HG03378 (cell line): ENCODE data around the gene PARD3B.

Experiments
- ATAC-seq: cut with Tn5 transposase; IDR thresholded peaks from one replicate; pipeline ENCODE4 v1.9.1; 2021; ENCODE audit warnings: mild to moderate bottlenecking, moderate library complexity; ENCODE audit not compliant: unreplicated experiment

The PARD3B gene

DNA sequence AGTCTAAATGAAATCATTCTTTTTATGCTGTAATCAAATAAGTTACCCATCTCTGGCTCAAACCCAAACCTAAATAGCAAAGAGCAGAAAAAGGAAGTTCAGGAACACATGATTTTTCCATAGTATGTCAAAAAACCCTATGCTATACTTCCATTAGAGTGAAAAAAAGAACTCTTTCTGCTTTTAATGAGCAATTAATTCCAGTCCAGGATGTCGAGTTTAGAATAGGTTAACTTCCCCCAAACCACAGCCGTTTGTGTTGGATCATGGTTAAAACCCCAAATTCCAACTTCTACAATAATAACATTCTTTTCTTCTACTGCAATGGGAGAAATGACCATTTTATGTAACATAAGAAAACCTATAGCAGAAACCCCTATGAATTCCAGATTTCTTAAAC, 965.9 kb downstream of the PARD3B start:
- no peak for ATAC-seq

DNA sequence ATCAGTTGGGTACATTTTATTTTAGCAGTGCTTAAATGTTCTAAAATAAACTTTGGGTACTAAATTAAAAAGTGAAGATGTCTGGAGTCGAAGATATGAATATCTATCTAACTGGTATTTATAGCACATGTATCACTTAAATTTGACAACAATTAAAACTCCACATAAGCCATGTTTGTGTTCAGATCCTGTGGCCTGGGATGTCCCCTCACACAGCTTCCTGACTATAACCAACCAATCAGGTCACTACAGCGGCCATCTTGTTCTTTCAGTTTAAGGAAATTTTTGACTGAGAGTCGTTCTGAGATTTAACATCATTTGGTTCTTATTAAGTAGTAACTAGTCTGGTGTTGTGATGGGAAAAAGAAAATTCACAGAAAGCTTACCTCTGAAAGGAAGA, 966.4 kb downstream of the PARD3B start:
- ATAC-seq, result no peak

- no peak for ATAC-seq
Observed at GRCh38 chr2:205520311-205520710, 975.0 kb downstream of the PARD3B start.

DNA sequence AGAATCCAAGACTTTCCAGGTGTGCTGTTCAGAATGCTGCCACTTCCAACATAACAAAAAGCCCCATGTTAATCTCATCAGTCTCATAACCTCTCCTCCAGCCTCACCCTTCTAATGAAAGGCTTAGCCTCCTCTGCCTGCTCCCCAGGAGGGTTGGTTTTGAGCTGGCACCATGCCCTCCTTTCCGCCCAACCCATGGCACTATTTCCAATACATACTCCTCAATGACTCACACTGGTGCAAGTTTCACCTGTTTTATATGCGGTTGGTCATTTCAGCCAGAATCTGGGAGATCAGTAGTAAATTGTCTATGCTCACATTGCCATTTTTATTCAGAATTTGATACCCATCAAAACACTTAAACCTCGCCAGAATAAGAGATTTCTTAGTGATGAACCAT, 979.4 kb downstream of the PARD3B start:
- no peak for ATAC-seq

- ATAC-seq, result no peak
Observed at GRCh38 chr2:205527801-205528200, 982.5 kb downstream of the PARD3B start.

DNA sequence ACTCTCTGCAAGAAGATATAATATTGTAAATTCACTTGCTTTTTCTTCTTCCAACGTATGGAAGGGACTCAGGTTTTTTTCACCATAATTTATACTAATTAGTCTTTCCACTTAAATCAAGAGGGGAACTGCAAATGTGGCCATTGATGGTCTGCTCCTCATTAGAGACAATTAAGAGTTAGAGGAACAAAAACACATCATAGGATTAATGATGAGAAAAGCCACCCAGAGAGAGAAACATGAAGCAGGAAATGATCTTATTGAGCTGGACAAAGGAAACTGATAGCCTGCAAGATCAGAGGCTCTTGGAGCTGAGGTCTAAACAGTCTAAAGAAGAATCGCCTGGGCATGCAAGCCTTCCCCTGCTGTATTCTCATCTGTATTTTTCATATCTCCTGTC, 985.8 kb downstream of the PARD3B start:
- no peak for ATAC-seq

DNA sequence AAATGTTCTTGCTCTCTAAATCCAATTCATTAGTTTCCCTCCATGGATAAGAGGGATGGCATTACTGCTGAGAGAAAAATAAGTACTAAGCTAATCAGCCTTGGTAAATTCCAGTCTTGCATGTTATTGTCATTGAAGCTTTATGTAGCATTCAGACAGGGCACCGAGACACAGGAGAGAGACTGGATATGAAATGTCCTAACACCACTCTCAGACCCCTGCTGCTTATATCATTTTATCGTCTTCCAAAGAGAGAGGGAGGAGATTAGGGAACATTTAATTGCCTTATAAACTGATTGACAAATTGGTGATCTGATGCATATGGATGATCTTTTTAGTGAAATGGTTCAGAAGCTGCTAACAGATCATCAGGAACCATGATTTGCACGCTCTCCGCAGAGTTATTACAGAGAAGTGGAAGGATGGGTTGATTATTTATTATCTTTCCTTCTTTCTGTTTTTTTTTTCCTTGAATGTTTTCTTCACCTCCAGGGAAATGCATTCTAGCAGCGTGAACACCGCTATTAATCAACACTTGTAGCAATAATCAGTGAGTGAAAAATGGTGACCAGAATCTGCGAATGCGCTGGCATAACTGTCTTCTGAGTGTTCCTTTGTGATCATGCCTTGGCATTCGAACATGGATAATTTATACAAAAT, 986.3 kb downstream of the PARD3B start:
- no peak for ATAC-seq

- ATAC-seq, result no peak
Observed at GRCh38 chr2:205535001-205535400, 989.7 kb downstream of the PARD3B start.

- no peak for ATAC-seq
Observed at GRCh38 chr2:205539603-205540002, 994.3 kb downstream of the PARD3B start.

GRCh38 chr2:205540036-205540435, 994.8 kb downstream of the PARD3B start:
- ATAC-seq, result no peak

GRCh38 chr2:205543262-205543843, 998.1 kb downstream of the PARD3B start:
- no peak for ATAC-seq

GRCh38 chr2:205543937-205544702, 998.8 kb downstream of the PARD3B start:
- ATAC-seq, result no peak

DNA sequence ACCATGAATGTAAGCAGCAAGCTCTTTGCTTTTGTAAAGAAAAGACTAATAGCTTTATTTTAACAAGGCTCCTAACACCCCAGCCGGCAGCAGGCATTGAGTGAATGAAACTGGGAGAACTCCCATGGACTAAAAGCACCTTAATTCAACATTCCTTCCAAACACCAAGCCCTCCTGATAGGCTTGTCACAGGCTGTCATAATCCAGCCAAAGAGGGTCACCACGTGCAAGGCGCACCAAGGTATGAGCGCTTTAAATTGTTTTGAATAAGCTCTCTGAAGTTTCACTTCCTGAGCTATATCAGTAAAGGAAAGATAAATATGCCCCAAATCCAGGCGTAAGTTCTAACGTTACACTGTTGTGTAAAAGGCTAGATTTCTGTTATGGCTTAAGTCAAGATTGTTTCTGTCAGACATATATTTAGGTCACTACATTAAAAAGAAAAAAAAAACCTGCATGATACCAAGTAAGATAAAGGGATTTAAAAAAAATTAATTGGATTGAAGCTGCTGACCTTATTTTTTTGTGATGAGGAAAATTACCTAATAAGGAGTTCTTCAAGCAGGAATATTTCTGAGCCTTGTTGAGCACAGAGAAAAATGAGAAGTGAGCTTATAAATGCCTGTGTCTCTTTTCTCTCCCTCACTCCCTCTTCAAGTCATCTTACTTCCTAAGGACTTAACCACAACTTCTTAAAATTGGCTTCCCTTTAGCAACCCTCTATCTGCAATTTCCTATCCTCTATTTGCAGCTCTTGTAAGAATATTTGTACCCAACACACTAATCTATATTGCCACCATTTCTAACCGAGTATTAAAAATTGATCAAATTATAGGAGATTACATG, 1000.9 kb downstream of the PARD3B start:
- no peak for ATAC-seq

GRCh38 chr2:205555566-205556230, 1010.4 kb downstream of the PARD3B start:
- no peak for ATAC-seq

DNA sequence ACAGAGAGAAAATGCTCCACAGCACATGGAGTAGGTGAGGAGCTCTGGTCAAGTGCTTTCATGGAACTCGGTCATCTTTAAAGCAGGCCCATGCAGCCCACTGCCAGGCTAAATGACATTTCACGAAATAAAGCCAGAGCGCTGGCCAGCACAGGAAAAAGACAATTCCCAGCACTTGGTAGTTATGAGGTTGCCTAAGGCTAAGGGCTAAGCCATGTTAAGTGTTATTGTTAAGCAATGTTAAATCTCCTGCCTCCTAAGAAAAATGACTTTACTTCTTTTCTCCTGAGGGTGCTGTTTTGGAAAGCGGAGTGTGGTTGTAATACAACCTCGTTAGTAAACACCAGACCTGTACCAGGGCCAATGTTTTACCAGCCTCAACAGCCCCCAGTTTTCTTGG, 1011.1 kb downstream of the PARD3B start:
- ATAC-seq, result no peak

DNA sequence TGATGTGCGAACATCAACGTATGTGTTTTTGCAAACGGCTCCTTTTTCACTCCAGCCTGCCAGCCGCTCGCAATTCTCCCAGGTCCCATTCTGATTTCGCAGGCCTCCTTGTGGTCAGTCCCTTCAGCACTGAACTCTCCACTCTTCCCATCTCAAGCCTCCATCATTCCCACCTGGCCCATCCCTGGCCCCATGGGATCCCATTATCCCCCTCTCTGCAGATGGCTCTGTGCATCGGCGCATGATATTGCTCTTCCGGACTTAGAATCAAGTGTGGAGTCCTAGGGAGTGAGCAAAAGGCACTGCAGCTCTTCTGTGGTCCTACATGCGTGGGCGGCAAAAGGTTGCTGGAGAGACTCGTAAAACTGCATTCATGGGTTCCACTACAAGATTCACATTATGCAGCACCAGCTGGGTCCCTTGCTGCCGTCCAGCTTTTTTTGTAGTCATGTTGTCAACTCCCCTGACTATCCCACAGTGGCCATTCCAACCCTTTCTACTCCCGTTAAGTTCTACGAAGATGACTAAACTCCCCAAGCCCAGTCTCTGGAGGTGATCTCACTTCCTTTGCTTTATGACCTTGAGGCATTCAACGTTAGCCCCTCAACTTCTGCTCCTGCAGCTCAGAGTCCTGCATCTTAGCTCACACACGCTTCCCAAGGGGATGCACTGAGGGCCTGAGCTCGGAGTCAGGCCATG, 1011.7 kb downstream of the PARD3B start:
- ATAC-seq, result no peak

DNA sequence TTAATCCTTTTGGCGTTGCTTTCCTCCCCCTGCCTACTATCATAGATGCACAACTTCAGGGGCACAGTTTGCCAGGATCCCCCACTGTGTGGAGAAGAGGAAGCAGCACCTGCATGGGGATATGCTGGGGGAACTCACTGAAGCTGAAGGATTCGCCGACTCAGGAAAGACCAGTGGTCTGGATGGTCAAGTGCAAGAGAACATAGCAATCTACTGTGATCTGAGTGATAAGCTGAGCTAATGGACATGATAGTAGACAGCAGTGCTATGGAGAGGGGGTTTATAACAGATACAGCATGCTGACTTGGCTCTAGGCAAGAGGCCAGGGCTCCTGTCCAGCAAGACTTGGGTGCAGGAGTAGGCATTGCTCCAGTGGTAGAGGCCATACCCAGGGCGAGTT, 1012.6 kb downstream of the PARD3B start:
- ATAC-seq, result no peak

DNA sequence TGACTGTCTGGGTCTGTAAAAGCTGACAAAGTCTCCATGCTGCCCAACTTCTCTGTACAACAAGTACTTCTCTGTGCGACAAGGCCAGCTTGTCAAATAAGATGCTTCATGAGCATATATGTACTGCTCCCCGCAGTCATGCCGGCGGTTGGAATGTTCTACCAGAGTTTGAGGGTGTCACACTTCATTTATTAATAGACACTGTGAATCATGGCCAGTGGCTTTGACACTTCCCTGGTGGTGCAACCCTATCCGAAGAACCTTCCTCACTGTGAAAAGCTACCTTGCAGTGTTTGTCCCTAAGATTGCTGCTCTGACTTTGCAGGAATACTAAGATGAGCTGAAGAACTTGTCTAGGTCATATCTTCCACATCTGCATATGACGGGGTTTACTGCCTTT, 1016.2 kb downstream of the PARD3B start:
- no peak for ATAC-seq

DNA sequence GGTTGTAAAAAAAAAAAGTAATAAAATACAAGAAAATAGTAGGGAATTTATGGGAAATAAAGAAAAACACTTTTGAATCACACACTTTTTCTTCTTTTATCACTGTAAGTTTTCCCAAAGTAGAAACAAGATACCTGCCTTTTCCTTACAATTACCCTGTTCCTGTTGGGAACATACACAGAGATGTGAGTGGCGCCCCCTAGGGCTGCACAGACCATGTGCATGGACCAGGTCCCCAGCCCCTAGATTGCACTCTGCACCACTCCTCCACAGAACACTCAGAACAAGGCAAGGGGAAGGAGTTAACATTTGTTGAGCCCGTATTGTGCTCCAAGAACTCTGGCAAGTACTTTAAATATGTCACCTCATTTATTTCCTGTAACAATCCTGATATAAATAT, 1018.4 kb downstream of the PARD3B start:
- ATAC-seq, result no peak
